Dendritic cell treated with granulocyte-macrophage colony-stimulating factor and Interleukin-4, amounts not matched to agents 40 ng/mL and 50 ng/mL, for 4 days (primary cell): ENCODE measurements around the gene TPD52L2.
"Not testable (repeated sequence)": the region's sequence is repeated elsewhere in the genome, so short reads cannot be mapped to it uniquely, and the experiment has no call there.

Experiments
- H3K27ac Mint-ChIP-seq: one replicate; pipeline ENCODE4 v1.8.0; 2022; ENCODE audit warnings: mild to moderate bottlenecking, mixed read lengths
- H3K27me3 Mint-ChIP-seq: one replicate; pipeline ENCODE4 v1.8.0; 2022; ENCODE audit warnings: mild to moderate bottlenecking, mixed read lengths
- H3K36me3 Mint-ChIP-seq: one replicate; pipeline ENCODE4 v1.8.0; 2022; ENCODE audit warnings: low read depth, mixed read lengths
- H3K4me1 Mint-ChIP-seq: one replicate; pipeline ENCODE4 v1.8.0; 2022; ENCODE audit warnings: low read depth, mixed read lengths
- H3K4me3 Mint-ChIP-seq: one replicate; pipeline ENCODE4 v1.8.0; 2022; ENCODE audit warnings: mild to moderate bottlenecking, moderate library complexity, mixed read lengths
- H3K9me3 Mint-ChIP-seq: one replicate; pipeline ENCODE4 v1.8.0; 2022; ENCODE audit warnings: mixed read lengths
- intact Hi-C: fragments of 100-400 bp; cut with micrococcal nuclease; formaldehyde crosslinking; loops from one replicate; pipeline ENCODE4 v1.15.0; 2022

TPD52L2 gene

GRCh38 chr20:63895202-63895951, 30.3 kb downstream of the TPD52L2 start:
- Mint-ChIP-seq H3K9me3 (no peaks in the 10 kb centered on the region), H3K4me1 (peaks cover 56% of the 10 kb centered on the region), H3K36me3 (peaks cover 64% of the 10 kb centered on the region), H3K27me3 (no peaks in the 10 kb centered on the region), H3K27ac (peak overlapping the region; percentile 93), H3K4me3 (peak overlapping the region; percentile 79)
- intact Hi-C loops = loop anchor here (1.0 to 5.0 kb wide), 3 partner anchors 23 to 358 kb away; partner anchors contain the start of genes PTK6 and TPD52L2

- Mint-ChIP-seq H3K36me3 (peaks cover 59% of the 10 kb centered on the region), H3K27ac (peak overlapping the region; percentile 93), H3K27me3 (no peaks in the 10 kb centered on the region), H3K9me3 (no peaks in the 10 kb centered on the region), H3K4me3 (peak overlapping the region; percentile 79), H3K4me1 (peaks cover 61% of the 10 kb centered on the region)
- intact Hi-C loops = loop anchor here (1.0 to 5.0 kb wide), 3 partner anchors 23 to 359 kb away; partner anchors contain the start of genes PTK6 and TPD52L2
These were observed 30.8 kb downstream of the TPD52L2 start for GRCh38 chr20:63895952-63896263.

GRCh38 chr20:63896264-63897105, 31.4 kb downstream of the TPD52L2 start:
- no peaks in the 10 kb centered on the region for H3K27me3 Mint-ChIP-seq
- intact Hi-C loops = loop anchor here (5.0 kb wide), 1 partner anchor 359 kb away; the partner anchor contains the start of gene PTK6
- H3K36me3 Mint-ChIP-seq = peaks cover 59% of the 10 kb centered on the region
- peaks cover 67% of the 10 kb centered on the region for H3K4me1 Mint-ChIP-seq
- H3K9me3 Mint-ChIP-seq = no peaks in the 10 kb centered on the region
- H3K4me3 Mint-ChIP-seq = peak overlapping the region; percentile 79
- peak overlapping the region; percentile 93 for H3K27ac Mint-ChIP-seq

- Mint-ChIP-seq H3K27me3 (no peaks in the 10 kb centered on the region), H3K4me1 (peaks cover 71% of the 10 kb centered on the region), H3K27ac (peak overlapping the region; percentile 93), H3K4me3 (peak overlapping the region; percentile 2), H3K9me3 (no peaks in the 10 kb centered on the region), H3K36me3 (peaks cover 54% of the 10 kb centered on the region)
- intact Hi-C loops = loop anchor here (5.0 kb wide), 1 partner anchor 361 kb away; the partner anchor contains the start of gene PTK6
These were observed 33.0 kb downstream of the TPD52L2 start for GRCh38 chr20:63897978-63898561.

GRCh38 chr20:63898882-63899558, 34.0 kb downstream of the TPD52L2 start:
- intact Hi-C loops = loop anchor here (5.0 kb wide), 1 partner anchor 362 kb away; the partner anchor contains the start of gene PTK6
- peaks cover 77% of the 10 kb centered on the region for H3K4me1 Mint-ChIP-seq
- peaks cover 62% of the 10 kb centered on the region for H3K36me3 Mint-ChIP-seq
- no peaks in the 10 kb centered on the region for H3K27me3 Mint-ChIP-seq
- peak overlapping the region; percentile 93 for H3K27ac Mint-ChIP-seq
- H3K4me3 Mint-ChIP-seq = peak overlapping the region; percentile 10
- H3K9me3 Mint-ChIP-seq = no peaks in the 10 kb centered on the region

- intact Hi-C loops = no loop called here
- peaks cover 76% of the 10 kb centered on the region for H3K36me3 Mint-ChIP-seq
- H3K27ac Mint-ChIP-seq = no peak overlapping the region
- H3K4me1 Mint-ChIP-seq = peaks cover 80% of the 10 kb centered on the region
- no peaks in the 10 kb centered on the region for H3K9me3 Mint-ChIP-seq
- H3K4me3 Mint-ChIP-seq = peak overlapping the region; percentile 9
- no peaks in the 10 kb centered on the region for H3K27me3 Mint-ChIP-seq
These were observed 35.3 kb downstream of the TPD52L2 start for GRCh38 chr20:63900413-63900812.

- no peaks in the 10 kb centered on the region for H3K9me3 Mint-ChIP-seq
- intact Hi-C loops = no loop called here
- H3K27ac Mint-ChIP-seq = no peak overlapping the region
- no peaks in the 10 kb centered on the region for H3K27me3 Mint-ChIP-seq
- H3K4me1 Mint-ChIP-seq = peaks cover 70% of the 10 kb centered on the region
- peaks cover 68% of the 10 kb centered on the region for H3K36me3 Mint-ChIP-seq
- no peak overlapping the region for H3K4me3 Mint-ChIP-seq
These were observed 38.9 kb downstream of the TPD52L2 start for GRCh38 chr20:63903796-63904561.

GRCh38 chr20:63908008-63908682, 43.1 kb downstream of the TPD52L2 start:
- H3K4me1 Mint-ChIP-seq = peaks cover 74% of the 10 kb centered on the region
- H3K36me3 Mint-ChIP-seq = peaks cover 75% of the 10 kb centered on the region
- H3K9me3 Mint-ChIP-seq = no peaks in the 10 kb centered on the region
- H3K4me3 Mint-ChIP-seq = no peak overlapping the region
- H3K27me3 Mint-ChIP-seq = no peaks in the 10 kb centered on the region
- no peak overlapping the region for H3K27ac Mint-ChIP-seq
- intact Hi-C loops = no loop called here

- no peaks in the 10 kb centered on the region for H3K27me3 Mint-ChIP-seq
- peaks cover 75% of the 10 kb centered on the region for H3K36me3 Mint-ChIP-seq
- intact Hi-C loops = loop anchor here (5.0 kb wide), 1 partner anchor 61 kb away; no protein-coding TSS in a partner anchor
- peaks cover 5% of the 10 kb centered on the region for H3K9me3 Mint-ChIP-seq
- peak overlapping the region; percentile 71 for H3K27ac Mint-ChIP-seq
- peaks cover 69% of the 10 kb centered on the region for H3K4me1 Mint-ChIP-seq
- H3K4me3 Mint-ChIP-seq = peak overlapping the region; percentile 32
These were observed 46.1 kb downstream of the TPD52L2 start for GRCh38 chr20:63911176-63911575.

GRCh38 chr20:63913768-63914167, 48.7 kb downstream of the TPD52L2 start:
- Mint-ChIP-seq H3K4me1 (peaks cover 61% of the 10 kb centered on the region), H3K4me3 (no peak overlapping the region), H3K36me3 (peaks cover 81% of the 10 kb centered on the region), H3K27me3 (no peaks in the 10 kb centered on the region), H3K9me3 (peaks cover 11% of the 10 kb centered on the region), H3K27ac (no peak overlapping the region)
- intact Hi-C loops = loop anchor here (5.0 kb wide), 1 partner anchor 59 kb away; no protein-coding TSS in a partner anchor

GRCh38 chr20:63915471-63915870, 50.4 kb downstream of the TPD52L2 start:
- peaks cover 47% of the 10 kb centered on the region for H3K4me1 Mint-ChIP-seq
- intact Hi-C loops = no loop called here
- no peaks in the 10 kb centered on the region for H3K27me3 Mint-ChIP-seq
- peaks cover 11% of the 10 kb centered on the region for H3K9me3 Mint-ChIP-seq
- no peak overlapping the region for H3K4me3 Mint-ChIP-seq
- no peak overlapping the region for H3K27ac Mint-ChIP-seq
- peaks cover 80% of the 10 kb centered on the region for H3K36me3 Mint-ChIP-seq

GRCh38 chr20:63916371-63916939, 51.4 kb downstream of the TPD52L2 start:
- Mint-ChIP-seq H3K9me3 (peaks cover 11% of the 10 kb centered on the region), H3K36me3 (peaks cover 85% of the 10 kb centered on the region), H3K27ac (peak overlapping the region; percentile 60), H3K4me1 (peaks cover 37% of the 10 kb centered on the region)
- intact Hi-C loops, H3K4me3 Mint-ChIP-seq, H3K27me3 Mint-ChIP-seq: not testable (repeated sequence)
